ENCODE measurements around the gene TFDP1.

DNA sequence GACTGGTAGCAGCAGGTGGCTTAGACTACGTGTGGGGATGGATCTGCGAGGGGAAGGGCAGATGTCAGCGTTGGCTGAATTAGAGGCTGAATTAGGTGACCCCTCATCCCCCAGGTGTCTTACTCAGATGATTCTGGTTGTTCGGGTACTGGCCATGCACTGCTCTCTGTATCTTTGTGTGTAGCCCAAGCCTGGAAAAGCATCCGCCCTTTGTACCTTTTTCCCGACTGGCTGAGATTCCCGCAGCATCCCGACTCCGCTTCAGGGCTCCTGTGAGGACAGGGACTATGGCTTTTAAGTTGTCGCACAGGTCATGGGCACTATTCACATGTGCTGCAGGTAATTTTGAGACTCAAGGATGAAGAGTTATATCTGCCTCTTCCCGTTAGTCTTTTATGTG is 7.2 kb downstream of the TFDP1 start:
- no peak for TF ChIP-seq CTCF (IDR thresholded peaks at IDR 0.05)
- TF ChIP-seq POLR2A (IDR thresholded peaks at IDR 0.05), result no peak

Data from thyroid gland (tissue), 4 donors.